Measurements from ENCODE around the gene SHMT1. TPM values are rescaled to one million over a fixed set of nuclear protein-coding genes. Genes with fewer than 3 reads are reported as not detected.

The SHMT1 gene
- total and polyA plus RNA-seq, 8 donors: 23.3 to 45.3 (median 26.9) TPM

GRCh38 chr17:18323507-18324139 is 39.7 kb downstream of the SHMT1 start:
- intact Hi-C loops (cut with DNase I): no loop called here
- Histone ChIP-seq H3K4me1 (peaks cover 8 to 42% of the 10 kb centered on the region in 2 donors), H3K9me3 (no peaks in the 10 kb centered on the region), H3K4me3 (no peak overlapping the region), H3K27me3 (no peaks in the 10 kb centered on the region), H3K27ac (no peak overlapping the region), H3K36me3 (peaks cover 0 to 95% of the 10 kb centered on the region in 2 donors)
- DNase-seq (no peak), ATAC-seq (no peak)
- TF ChIP-seq, protein P1, sequence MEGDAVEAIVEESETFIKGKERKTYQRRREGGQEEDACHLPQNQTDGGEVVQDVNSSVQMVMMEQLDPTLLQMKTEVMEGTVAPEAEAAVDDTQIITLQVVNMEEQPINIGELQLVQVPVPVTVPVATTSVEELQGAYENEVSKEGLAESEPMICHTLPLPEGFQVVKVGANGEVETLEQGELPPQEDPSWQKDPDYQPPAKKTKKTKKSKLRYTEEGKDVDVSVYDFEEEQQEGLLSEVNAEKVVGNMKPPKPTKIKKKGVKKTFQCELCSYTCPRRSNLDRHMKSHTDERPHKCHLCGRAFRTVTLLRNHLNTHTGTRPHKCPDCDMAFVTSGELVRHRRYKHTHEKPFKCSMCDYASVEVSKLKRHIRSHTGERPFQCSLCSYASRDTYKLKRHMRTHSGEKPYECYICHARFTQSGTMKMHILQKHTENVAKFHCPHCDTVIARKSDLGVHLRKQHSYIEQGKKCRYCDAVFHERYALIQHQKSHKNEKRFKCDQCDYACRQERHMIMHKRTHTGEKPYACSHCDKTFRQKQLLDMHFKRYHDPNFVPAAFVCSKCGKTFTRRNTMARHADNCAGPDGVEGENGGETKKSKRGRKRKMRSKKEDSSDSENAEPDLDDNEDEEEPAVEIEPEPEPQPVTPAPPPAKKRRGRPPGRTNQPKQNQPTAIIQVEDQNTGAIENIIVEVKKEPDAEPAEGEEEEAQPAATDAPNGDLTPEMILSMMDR (IDR thresholded peaks at IDR 0.05): no peak

GRCh38 chr17:18323007-18323406 is 40.3 kb downstream of the SHMT1 start:
- ATAC-seq (no peak), DNase-seq (no peak)
- Histone ChIP-seq H3K36me3 (peaks cover 0 to 95% of the 10 kb centered on the region in 2 donors), H3K4me1 (peaks cover 15 to 48% of the 10 kb centered on the region in 2 donors), H3K27me3 (no peaks in the 10 kb centered on the region), H3K27ac (no peak overlapping the region), H3K9me3 (no peaks in the 10 kb centered on the region), H3K4me3 (no peak overlapping the region)
- TF ChIP-seq, protein P1 (IDR thresholded peaks at IDR 0.05): no peak
- intact Hi-C loops (cut with DNase I): no loop called here

- no peak for DNase-seq
- no peak overlapping the region for H3K4me3 ChIP-seq
Measured at GRCh38 chr17:18322522-18322921, 40.8 kb downstream of the SHMT1 start.

DNA sequence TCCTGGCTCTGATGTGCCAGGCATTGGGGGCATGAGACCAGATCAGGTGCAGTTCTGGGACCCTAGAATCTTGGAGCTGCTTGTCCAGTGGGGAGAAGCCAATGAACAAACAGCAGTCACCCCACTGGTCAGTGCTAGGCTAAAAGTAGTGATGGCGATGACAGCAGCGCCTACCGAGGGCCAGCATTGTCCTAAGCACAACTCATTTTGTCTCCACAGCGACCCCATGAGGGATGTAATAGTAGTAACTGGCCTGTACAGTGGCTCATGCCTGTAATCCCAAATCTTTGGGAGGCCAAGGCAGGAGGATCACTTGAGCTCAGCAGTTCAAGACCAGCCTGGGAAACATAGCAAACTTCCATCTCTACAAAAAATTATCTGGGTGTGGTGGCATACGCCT is 42.0 kb downstream of the SHMT1 start:
- no peak overlapping the region for H3K27ac ChIP-seq
- DNase-seq: no peak
- peaks cover 31 to 65% of the 10 kb centered on the region in 2 donors for H3K4me1 ChIP-seq
- H3K9me3 ChIP-seq: no peaks in the 10 kb centered on the region
- H3K27me3 ChIP-seq: no peaks in the 10 kb centered on the region
- no peak overlapping the region for H3K4me3 ChIP-seq
- intact Hi-C loops (cut with DNase I): no loop called here
- peaks cover 0 to 95% of the 10 kb centered on the region in 2 donors for H3K36me3 ChIP-seq
- no peak for ATAC-seq
- TF ChIP-seq, protein P1 (IDR thresholded peaks at IDR 0.05): no peak

More at GRCh38 chr17:18322522-18322921, 40.8 kb downstream of the SHMT1 start:
- Histone ChIP-seq H3K27ac (no peak overlapping the region), H3K4me1 (peaks cover 19 to 53% of the 10 kb centered on the region in 2 donors), H3K36me3 (peaks cover 0 to 95% of the 10 kb centered on the region in 2 donors), H3K9me3 (no peaks in the 10 kb centered on the region), H3K27me3 (no peaks in the 10 kb centered on the region)
- TF ChIP-seq, protein P1 (IDR thresholded peaks at IDR 0.05): no peak
- no peak for ATAC-seq
- intact Hi-C loops (cut with DNase I): no loop called here

GRCh38 chr17:18320301-18320700 is 43.0 kb downstream of the SHMT1 start:
- Histone ChIP-seq H3K9me3 (no peaks in the 10 kb centered on the region), H3K4me1 (peaks cover 37 to 74% of the 10 kb centered on the region in 2 donors), H3K36me3 (peaks cover 0 to 86% of the 10 kb centered on the region in 2 donors), H3K27me3 (no peaks in the 10 kb centered on the region), H3K4me3 (no peak overlapping the region), H3K27ac (no peak overlapping the region)
- no peak for ATAC-seq
- DNase-seq: no peak
- intact Hi-C loops (cut with DNase I): no loop called here
- TF ChIP-seq, protein P1 (IDR thresholded peaks at IDR 0.05): no peak
